Esophagus mucosa (tissue), 1 donor: ENCODE data around the gene AMPH. TPM values are rescaled to one million over a fixed set of nuclear protein-coding genes. Genes with fewer than 3 reads are reported as not detected.
A peak's percentile ranks its signal among the peaks of the same experiment; 100 is the strongest.
"Not testable (repeated sequence)": the region's sequence is repeated elsewhere in the genome, so short reads cannot be mapped to it uniquely, and the experiment has no call there.

Experiments
- ATAC-seq: fragments of 200-7000 bp; cut with Tn5 transposase; one replicate; pipeline ENCODE4 v1.9.1; 2020
- total RNA-seq: library from RNA; stranded (reverse); gene quantifications from one replicate; pipeline ENCODE4 v1.2.4, GENCODE V29; 2023
- donor health status: DM: yes; HTN: yes; CAD: no.

Gene AMPH
- total RNA-seq, 1 donor from 2014 or later: 0.16 TPM

DNA sequence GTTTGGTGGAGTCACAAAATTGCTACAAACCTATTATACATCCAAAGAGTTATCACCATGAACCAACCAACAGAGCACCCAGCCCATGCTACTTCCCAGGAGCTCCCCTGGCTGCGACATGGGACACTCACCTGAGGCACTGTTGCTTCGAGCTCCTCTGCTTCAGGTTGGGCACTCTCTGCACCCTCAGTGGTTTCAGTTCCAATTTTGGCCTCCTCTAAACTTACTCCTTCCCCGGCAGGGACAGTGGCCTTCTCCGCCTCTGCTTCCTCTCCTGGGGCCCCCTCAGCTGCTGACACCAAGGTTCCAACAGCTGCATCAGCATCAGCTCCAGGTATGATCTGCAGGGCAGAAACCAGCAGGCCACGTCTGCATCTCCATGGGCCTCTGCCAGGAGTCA lies 237.3 kb downstream of the AMPH start:
- ATAC-seq: no peak

DNA sequence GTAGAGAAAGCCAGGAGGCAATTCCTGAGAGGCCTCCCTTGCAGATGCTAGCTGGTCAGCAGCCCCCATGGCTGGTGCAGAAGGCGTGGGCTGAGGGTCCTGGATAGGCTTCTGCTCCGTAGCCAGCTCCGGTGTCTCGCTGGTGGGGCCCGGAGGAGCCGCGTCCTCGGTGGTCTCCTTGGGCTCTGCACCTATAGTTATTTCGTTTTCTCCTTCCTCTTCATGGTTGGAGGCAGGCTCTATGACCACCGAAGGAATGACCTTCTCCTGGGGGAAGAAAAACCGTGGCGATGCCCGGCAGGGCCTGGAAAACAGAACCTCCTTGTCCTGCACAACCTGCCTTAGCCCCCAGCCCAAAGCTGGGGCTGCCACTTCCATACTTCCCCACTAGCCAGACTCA lies 239.4 kb downstream of the AMPH start:
- no peak for ATAC-seq

DNA sequence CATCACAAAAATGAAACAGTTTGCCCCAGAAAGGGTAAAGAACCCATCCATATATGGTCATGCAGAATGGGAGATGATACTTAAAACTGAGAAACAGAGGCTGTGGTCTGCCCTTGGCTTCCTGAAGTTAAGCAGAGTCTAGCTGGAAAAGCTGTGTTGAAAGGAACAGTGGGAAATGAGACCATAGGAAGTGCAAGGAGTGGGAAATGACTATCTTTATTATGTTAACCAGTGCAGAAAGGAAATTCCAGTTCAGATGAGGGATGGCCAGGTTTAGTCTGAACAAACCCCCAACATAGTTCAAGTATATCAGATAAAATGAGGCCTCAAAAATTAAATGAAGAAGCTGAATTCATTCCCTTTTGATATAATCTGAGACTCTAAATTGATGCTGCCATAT lies 245.5 kb downstream of the AMPH start:
- ATAC-seq: no peak

DNA sequence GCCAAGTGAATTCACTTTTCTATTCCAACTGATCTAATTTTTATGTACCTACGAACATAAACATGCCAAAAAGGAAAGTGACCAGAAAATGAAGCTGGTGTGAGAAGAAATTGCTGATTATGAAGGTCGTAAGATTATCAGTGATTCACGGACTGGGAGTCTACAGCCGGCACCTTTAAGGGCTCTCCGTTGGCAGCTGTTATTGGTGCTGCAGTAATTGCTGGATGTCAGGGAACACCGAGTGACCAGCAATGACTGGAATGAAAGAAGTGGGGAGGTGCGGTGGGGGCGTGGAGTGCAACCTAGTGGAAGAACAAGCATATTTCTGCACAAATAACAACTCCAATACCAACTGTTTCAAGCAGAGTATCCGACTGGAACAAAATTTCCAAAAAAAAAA lies 247.9 kb downstream of the AMPH start:
- ATAC-seq: no peak

DNA sequence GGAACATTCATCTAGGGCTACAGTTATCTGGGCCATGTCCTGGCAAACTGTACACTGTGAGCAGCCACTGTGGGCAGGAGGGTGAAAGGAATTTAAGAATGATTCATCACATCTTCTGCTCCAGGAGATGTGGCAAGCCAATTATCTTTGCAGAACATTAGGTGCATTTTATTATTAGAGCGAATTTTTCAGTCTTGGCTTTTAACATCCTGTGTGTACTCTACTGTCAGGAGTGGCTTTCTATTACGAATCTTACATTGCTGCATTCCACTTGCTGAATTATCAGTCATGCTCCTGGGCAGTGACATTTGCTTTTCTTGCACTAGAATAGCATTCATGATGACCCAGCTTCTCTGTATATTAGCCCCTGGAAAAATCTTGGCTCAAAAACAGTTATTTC lies 248.5 kb downstream of the AMPH start:
- ATAC-seq: no peak

DNA sequence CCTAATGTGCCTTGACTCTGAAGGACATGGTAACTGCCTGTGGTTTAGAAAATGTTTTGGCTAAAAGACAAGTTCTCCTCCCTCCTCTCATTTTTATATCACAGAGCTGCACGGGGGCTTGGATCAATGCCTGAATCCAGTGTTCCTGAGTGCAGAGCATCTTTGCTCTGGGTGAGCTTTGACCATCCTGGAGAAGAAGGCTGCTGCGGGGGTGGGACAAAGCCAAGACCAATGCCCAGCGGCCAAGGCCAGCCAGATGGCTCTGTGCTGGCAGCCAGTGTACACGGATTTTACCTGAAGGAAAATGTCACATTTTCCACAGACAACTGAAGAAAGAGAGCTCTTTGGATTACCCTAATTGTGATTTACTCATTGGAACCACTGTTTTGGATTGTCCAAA lies 255.7 kb downstream of the AMPH start:
- no peak for ATAC-seq

DNA sequence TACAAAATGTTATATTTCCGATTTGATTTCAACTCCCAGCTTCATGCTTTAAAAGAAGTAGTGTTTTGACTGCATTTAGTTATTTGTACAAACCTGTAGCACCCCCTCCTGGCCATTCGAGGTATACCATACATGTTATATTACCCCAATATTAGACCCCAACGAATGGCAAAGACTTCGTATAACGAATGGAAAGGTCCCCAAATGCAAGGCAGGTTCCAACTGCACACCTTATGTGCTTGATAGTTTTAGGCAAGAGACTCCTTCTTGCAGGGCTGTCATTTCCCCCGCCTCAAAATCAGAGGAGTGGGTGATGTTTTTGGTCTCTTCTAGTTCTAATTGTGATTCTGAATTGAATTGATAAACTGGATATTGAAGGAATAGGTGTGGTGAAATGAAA lies 256.7 kb downstream of the AMPH start:
- no peak for ATAC-seq

DNA sequence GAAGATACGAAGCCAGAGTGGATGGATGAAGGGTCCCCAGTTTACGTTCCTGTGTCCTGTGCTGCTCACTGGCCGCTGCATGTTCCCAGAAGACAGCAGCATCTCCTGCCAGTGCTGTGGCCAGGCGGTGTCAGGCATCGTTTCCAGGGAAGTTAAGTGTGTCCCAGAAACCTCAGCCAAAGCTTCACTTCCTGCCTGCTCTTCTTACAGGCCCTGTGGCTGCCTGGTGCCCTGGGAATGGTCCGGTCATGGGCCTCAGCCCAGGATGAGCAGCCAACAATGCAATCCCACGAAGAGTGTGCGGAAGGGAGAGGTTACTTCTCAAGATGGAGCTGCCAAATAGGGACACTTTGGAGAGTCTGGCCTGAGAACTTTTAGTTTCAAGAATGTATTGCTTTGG lies 258.0 kb downstream of the AMPH start:
- no peak for ATAC-seq

DNA sequence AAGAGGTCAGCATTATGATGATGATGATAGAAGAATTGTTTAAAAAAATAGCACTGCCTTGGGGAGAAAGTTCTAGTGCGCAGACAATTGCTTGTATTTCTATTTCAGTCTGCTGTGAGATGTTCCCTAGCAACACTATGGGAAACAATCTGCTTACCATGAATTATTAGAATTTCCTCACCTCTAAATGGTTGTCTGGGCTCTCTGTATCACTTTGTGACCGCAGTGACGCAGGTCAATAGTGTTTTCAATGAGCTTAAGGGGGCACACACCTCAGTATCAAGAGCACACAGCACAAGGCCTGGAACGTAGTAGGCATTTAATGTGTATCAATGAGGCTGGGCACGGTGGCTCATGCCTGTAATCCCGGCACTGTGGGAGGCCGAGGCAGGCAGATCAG lies 258.9 kb downstream of the AMPH start:
- no peak for ATAC-seq

DNA sequence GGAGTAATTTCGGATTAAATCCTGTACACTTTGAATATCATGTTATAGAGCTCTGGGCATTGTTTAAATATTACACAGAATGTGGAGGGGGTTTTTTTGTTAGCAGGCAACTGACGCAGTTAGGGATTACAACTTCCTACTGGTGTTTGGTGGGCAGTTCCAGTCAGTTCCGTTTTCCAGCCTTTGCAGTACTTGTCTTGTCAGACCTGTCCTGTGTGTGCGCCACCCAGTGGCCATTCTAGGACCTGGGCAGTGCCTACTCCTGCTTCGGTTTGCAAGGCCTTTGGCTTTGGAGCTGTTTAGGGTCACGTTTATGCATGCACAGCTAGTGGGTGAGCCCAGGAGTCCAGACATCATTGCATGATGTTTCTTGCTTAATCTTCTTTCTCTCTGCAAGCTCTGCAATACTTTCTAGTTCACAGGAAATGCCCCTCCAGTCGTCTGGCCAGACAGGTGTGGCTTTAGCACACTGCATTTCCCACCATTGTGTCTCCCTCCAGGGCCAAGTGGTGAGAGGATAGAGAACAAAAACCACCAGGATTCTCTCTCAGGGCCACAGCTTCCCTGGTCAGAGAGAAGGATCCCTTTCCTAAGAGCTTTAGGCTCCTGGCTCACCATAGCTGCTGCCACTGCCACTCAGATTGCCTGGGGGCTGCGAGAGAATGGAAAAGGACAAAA lies 261.2 kb downstream of the AMPH start:
- ATAC-seq: peak; percentile 86

DNA sequence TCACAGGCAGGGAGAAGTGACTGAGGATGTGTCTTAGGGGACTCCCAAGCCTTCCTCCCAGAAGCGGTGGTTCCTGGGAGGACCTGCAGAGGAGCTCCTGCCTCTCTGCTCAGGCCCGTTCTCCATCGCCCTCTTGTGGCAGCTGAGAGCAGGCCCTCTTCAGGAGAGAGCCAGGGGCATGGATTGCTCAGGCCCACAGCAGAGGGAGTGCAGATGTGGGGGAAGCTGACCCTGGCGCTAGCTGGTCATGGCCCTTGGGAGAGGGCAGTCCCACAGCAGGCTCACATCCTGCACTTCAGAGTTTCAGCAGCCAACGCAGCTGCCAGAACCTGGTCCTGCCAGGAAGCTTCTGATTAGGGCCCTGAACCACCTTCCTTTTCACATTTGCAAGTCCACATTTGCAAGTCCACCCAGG lies 263.0 kb downstream of the AMPH start:
- ATAC-seq: peak; percentile 66

DNA sequence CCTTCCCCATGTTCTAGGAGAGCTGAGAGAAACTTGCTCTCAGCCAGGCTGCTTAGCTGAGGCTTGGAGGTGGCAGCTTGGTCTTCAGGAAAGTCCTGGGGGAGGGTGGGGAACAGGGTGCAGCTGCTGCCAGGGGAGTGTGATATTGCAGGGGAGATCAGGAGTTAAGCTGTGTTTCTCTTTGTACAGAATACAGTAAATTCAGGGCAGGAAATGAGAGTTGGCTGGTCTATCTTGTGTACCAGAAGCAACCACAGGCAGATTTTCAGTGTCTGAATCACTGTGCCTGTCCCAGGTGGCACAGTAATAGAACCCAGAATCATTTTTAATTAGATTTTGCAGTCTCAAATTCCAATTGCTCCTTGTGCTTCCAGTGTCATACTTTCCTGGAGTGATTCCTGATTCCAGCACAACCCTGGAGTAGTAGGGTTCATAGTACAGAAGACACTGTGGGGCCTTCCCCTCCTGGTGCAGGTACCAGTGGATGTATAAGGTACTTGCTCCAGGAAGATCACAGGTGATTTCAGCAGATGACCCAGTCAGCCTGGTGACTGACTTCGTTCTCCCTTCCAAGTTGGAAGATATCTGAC lies 263.8 kb downstream of the AMPH start:
- ATAC-seq: no peak

DNA sequence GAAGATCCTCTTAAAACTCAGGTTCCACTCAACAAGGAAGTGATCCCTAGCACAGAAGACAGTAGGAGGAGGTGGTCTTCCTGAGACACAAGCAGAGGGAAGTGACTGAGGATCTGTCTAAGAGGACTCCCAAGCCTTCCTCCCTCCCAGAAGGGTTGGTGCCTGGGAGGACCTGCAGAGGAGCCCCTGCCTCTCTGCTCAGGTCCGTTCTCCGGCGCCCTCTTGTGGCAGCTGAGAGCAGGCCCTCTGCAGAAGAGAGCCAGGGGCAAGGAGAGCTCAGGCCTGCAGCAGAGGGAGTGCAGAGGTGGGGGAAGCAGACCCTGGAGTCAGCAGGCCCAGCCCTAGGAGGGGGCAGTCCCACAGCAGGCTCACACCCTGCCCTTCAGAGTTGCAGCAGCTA lies 267.8 kb downstream of the AMPH start:
- ATAC-seq: peak; percentile 29

DNA sequence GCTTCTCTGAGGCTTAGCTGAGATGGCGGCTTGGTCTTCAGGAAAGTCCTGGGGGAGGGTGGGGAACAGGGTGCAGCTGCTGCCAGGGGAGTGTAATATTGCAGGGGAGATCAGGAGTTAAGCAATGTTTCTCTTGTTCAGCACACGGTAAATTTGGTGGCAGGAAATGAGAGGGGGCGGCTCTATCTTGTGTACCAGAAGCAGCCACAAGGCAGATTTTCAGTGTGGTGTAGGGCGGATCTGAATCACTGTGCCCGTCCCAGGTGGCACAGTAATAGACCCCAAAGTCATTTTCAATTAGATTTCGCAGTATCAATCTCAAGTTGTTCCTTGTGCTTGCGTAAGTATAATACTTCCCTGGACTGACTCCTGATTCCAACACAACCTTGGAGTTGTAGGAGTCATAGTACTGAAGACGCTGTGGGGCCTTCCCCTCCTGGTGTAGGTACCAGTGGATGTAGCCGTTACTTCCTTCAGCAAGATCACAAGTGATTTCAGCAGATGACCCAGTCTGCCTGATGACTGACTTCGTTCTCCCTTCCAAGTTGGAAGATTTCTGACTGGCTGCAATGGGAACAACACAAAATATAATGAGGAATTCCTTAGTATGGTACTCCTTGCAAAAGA lies 268.4 kb downstream of the AMPH start:
- peak; percentile 22 for ATAC-seq

DNA sequence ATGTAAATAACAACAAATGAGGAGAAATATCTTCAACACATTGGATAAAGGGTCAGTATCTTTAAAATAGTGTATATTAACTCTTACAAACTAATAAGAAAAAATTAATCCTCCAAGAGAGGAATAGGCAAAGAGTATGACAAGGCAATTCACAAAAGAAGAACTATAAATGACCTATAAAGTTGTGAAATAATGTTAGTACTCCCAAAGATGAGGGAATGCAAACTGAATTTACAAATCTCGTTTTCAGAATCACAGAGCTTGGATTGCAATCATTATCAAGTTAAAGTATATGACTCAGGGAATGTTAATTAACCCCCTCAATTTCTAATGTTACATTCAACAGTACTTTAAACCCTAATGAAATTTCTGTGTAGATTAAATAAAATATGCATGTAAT lies 270.4 kb downstream of the AMPH start:
- no peak for ATAC-seq

DNA sequence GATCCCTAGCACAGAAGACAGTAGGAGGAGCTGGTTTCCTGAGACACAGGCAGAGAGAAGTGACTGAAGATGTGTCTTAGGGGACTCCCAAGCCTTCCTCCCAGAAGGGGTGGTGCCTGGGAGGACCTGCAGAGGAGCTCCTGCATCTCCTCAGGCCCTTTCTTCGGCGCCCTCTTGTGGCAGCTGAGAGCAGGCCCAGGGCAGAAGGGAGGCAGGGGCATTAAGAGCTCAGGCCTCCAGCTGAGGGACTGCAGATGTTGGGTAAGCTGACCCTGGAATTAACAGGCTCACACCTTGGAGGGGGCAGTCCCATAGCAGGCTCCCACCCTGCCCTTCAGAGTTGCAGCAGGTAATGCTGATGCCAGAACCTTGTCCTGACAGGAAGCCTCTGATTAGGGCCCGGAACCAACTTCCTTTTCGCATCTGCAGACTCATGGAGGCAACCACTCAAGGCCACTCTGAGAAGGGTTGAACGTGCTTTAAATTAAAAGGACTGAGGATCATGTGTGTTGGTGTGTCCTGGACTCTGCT lies 272.0 kb downstream of the AMPH start:
- peak; percentile 80 for ATAC-seq

DNA sequence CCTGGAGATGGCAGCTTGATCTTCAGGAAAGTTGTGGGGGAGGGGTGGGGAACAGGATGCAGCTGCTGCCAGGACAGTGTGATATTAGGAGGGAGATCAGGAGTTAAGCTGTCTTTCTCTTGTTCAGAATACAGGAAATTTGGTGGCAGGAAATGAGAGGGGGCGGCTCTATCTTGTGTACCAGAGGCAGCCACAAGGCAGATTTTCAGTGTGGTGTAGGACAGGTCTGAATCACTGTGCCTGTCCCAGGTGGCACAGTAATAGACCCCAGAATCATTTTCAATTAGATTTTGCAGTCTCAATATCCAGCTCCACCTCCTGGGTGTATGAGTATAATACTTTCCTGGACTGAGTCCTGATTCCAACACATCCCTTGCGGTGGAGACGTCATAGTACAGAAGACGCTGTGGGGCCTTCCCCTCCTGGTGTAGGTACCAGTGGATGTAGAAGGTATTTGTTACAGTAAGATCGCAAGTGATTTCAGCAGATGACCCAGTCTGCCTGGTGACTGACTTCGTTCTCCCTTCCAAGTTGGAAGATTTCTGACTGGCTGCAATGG lies 272.8 kb downstream of the AMPH start:
- ATAC-seq: peak; percentile 31

DNA sequence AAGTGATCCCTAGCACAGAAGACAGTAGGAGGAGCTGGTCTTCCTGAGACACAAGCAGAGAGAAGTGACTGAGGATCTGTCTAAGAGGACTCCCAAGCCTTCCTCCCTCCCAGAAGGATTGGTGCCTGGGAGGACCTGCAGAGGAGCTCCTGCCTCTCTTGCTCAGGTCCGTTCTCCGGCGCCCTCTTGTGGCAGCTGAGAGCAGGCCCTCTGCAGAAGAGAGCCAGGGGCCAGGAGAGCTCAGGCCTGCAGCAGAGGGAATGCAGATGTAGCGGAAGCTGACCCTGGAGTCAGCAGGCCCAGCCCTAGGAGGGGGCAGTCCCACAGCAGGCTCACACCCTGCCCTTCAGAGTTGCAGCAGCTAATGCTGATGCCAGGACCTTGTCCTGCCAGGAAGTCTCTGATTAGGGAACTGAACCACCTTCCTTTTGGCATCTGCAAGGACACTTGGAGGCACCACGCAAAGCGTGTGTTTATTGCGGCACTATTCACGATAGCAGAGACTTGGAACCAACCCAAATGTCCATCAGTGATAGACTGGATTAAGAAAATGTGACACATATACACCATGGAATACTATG lies 276.8 kb downstream of the AMPH start:
- not testable (repeated sequence) for ATAC-seq

DNA sequence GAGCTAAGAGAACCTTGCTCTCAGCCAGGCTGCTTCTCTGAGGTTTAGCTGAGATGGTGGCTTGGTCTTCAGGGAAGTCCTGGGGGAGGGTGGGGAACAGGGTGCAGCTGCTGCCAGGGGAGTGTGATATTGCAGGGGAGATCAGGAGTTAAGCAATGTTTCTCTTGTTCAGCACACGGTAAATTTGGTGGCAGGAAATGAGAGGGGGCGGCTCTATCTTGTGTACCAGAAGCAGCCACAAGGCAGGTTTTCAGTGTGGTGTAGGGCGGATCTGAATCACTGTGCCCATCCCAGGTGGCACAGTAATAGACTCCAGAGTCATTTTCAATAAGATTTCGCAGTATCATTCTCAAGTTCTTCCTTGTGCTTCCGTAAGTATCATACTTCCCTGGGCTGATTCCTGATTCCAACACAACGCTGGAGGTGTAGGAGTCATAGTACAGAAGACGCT lies 277.7 kb downstream of the AMPH start:
- ATAC-seq: not testable (repeated sequence)

DNA sequence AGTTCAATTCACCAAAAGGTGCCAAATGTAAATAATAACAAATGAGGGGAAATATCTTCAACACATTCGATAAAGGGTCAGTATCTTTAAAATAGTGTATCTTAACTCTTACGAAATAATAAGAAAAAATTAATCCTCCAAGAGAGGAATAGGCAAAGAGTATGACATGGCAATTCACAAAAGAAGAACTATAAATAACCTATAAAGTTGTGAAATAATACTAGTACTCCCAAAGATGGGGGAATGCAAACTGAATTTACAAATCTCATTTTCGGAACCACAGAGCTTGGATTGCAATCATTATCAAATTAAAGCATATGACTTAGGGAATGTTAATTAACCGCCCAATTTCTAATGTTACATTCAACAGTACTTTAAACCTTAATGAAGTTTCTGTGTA lies 279.6 kb downstream of the AMPH start:
- ATAC-seq: no peak

DNA sequence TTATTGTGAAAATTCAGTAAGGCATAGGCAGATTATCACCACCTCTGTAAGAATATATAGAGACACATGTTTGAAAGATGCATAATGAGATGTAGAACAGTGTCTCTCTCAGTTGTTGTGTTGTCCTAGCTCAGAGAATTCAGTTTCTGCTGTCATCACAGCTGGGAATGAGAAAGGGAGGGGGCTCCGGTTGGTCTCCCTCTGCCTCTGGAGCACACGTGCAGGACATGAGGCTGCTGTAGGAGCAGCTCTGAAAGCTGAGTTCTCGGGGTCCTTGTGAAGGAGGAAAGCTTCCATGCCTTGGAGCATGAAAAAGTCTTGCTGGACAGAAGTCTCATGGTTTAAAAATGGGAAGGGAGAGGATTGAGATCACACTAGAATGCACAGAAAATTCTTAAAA lies 280.4 kb downstream of the AMPH start:
- ATAC-seq: not testable (repeated sequence)

DNA sequence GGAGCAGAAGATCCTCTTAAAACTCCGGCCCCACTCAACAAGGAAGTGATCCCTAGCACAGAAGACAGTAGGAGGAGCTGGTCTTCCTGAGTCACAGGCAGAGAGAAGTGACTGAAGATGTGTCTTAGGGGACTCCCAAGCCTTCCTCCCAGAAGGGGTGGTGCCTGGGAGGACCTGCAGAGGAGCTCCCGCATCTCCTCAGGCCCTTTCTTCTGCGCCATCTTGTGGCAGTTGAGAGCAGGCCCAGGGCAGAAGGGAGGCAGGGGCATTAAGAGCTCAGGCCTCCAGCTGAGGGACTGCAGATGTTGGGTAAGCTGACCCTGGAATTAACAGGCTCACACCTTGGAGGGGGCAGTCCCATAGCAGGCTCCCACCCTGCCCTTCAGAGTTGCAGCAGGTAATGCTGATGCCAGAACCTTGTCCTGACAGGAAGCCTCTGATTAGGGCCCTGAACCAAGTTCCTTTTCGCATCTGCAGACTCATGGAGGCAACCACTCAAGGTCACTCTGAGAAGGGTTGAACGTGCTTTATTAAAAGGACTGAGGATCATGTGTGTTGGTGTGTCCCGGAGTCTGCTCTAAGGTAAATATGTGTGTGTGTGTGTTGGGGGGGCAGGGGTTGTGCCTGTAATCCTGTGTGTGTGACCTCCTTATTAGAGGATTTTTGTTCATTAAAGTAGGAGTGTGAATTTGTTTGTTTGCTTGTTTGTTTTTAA lies 281.1 kb downstream of the AMPH start:
- peak; percentile 36 for ATAC-seq
